Left colon (tissue), 2 donors: ENCODE data around the gene ACTN1. TPM values are rescaled to one million over a fixed set of nuclear protein-coding genes. Genes with fewer than 3 reads are reported as not detected.
"Not testable (repeated sequence)": the region's sequence is repeated elsewhere in the genome, so short reads cannot be mapped to it uniquely, and the experiment has no call there.

Experiments
- ATAC-seq: fragments of 200-7000 bp; cut with Tn5 transposase; one replicate; pipeline ENCODE4 v1.9.1; 2020; ENCODE audit warnings: mild to moderate bottlenecking, moderate library complexity
- DNase-seq, 2 donors: peaks; one replicate each; pipeline ENCODE4 v3.0.0-alpha.2; 2020
- intact Hi-C, 2 donors: fragments of 100-400 bp; cut with DNase I in 1 of 2; cut with micrococcal nuclease in 1 of 2; formaldehyde crosslinking; loops; one replicate each; pipeline versions ENCODE4 v1.11.2 to v1.14.0; 2022; cut with DNase I, micrococcal nuclease
- long read RNA-seq: library from polyadenylated mRNA; unstranded; transcript quantifications from one replicate; pipeline ENCODE4 v2.0.0, GENCODE V29; 2021
- total RNA-seq, 2 donors: library from RNA; stranded (reverse); fragmentation: NEBNext Ultra II Directional; extraction: Animal tissue kit (Norgen Biotek cat#: 25700); gene quantifications; one replicate each; pipeline ENCODE4 v1.2.1, GENCODE V29; 2021
- donor health status: DM: no; HTN: no; CAD: no.
- donor health status: DM: yes; HTN: yes; CAD: no.

The ACTN1 gene
- 100 to 1,000 TPM in 1 of 2 donors, 10 to 100 TPM in 1; 89.9 to 132 TPM for total RNA-seq
- long read RNA-seq, full-length matches to known transcripts: 21 of 50 reads
- long read RNA-seq, partial matches to known transcripts: 26 of 50 reads
- long read RNA-seq, other reads (novel, unspliced or antisense): 3 of 50 reads

- peak; percentile 88 to 96 for DNase-seq
Measured at GRCh38 chr14:68979021-68979721, at the start of gene ACTN1. ACTN1 (minus strand) TSS chr14:68979302; CDS start chr14:68979056, 246 bp downstream.

GRCh38 chr14:69027242-69027913 is 48.3 kb upstream of the ACTN1 start:
- ATAC-seq (no peak), DNase-seq (no peak)
- intact Hi-C loops: no loop called here

More at GRCh38 chr14:68979021-68979721, at the start of gene ACTN1:
- intact Hi-C loops: loop anchor here in 1 of 2 donors (10.0 kb wide), 1 partner anchor 54 kb away; no protein-coding TSS in a partner anchor
- peak; percentile 77 for ATAC-seq

- intact Hi-C loops: no loop called here
- ATAC-seq (no peak), DNase-seq (no peak)
Measured at GRCh38 chr14:69023035-69023434, 43.9 kb upstream of the ACTN1 start.

GRCh38 chr14:69022093-69022492 is 43.0 kb upstream of the ACTN1 start:
- DNase-seq, ATAC-seq, intact Hi-C loops: not testable (repeated sequence)

GRCh38 chr14:69017706-69018105 is 38.6 kb upstream of the ACTN1 start:
- intact Hi-C loops: no loop called here
- ATAC-seq: no peak
- DNase-seq: no peak

GRCh38 chr14:69014829-69015259 is 35.7 kb upstream of the ACTN1 start:
- DNase-seq (no peak), ATAC-seq (no peak)
- intact Hi-C loops: no loop called here

GRCh38 chr14:69013943-69014782 is 35.1 kb upstream of the ACTN1 start:
- DNase-seq (peak; percentile 94 to 95), ATAC-seq (peak; percentile 96)
- intact Hi-C loops: no loop called here

GRCh38 chr14:69012256-69012953 is 33.3 kb upstream of the ACTN1 start:
- DNase-seq: no peak
- no peak for ATAC-seq
- intact Hi-C loops: no loop called here

GRCh38 chr14:69010648-69011047 is 31.5 kb upstream of the ACTN1 start:
- intact Hi-C loops: no loop called here
- peak; percentile 39 for ATAC-seq
- DNase-seq: peak; percentile 32 to 36

GRCh38 chr14:69008421-69008884 is 29.4 kb upstream of the ACTN1 start:
- ATAC-seq: no peak
- intact Hi-C loops: no loop called here
- DNase-seq: no peak

- intact Hi-C loops: no loop called here
- ATAC-seq: no peak
Measured at GRCh38 chr14:69006346-69006745, 27.2 kb upstream of the ACTN1 start.

GRCh38 chr14:69005432-69006148 is 26.5 kb upstream of the ACTN1 start:
- peak; percentile 48 for ATAC-seq
- intact Hi-C loops: no loop called here
- peak; percentile 21 to 56 for DNase-seq

More at GRCh38 chr14:69006346-69006745, 27.2 kb upstream of the ACTN1 start:
- no peak for DNase-seq

GRCh38 chr14:69004731-69005431 is 25.8 kb upstream of the ACTN1 start:
- ATAC-seq: no peak
- DNase-seq: no peak
- intact Hi-C loops: no loop called here

GRCh38 chr14:69003626-69004025 is 24.5 kb upstream of the ACTN1 start:
- intact Hi-C loops: no loop called here
- ATAC-seq (no peak), DNase-seq (no peak)

GRCh38 chr14:69002069-69002468 is 23.0 kb upstream of the ACTN1 start:
- DNase-seq: peak; percentile 26 to 32
- peak; percentile 95 for ATAC-seq
- intact Hi-C loops: no loop called here

- DNase-seq (no peak), ATAC-seq (no peak)
- intact Hi-C loops: no loop called here
Measured at GRCh38 chr14:69001375-69001774, 22.3 kb upstream of the ACTN1 start.

- intact Hi-C loops: no loop called here
- ATAC-seq: no peak
- no peak for DNase-seq
Measured at GRCh38 chr14:68998062-68998461, 19.0 kb upstream of the ACTN1 start.
